Astrocyte of the cerebellum (primary cell): ENCODE results near the gene TMA7B.
A peak's percentile ranks its signal among the peaks of the same experiment; 100 is the strongest.

Experiments used
- DNase-seq: peaks from one replicate; pipeline ENCODE4 v3.0.0-alpha.2; 2011; ENCODE audit warnings: low read depth
- H3K4me3 ChIP-seq: 2 replicates; pipeline ENCODE4 v1.5.1; 2011; ENCODE audit warnings: mild to moderate bottlenecking, low read depth, low read length, moderate library complexity
- CTCF ChIP-seq: IDR thresholded peaks from 2 replicates; pipeline ENCODE4 v1.5.1; 2012; ENCODE audit warnings: low read length, low read depth, moderate library complexity, mild to moderate bottlenecking; ENCODE audit errors: missing control alignments
- in situ Hi-C: cut with HindIII; loops from 2 replicates; pipeline ENCODE4 v1.10.0; 2017; ENCODE audit warnings: low sequenced_read_pairs

TMA7B gene

DNA sequence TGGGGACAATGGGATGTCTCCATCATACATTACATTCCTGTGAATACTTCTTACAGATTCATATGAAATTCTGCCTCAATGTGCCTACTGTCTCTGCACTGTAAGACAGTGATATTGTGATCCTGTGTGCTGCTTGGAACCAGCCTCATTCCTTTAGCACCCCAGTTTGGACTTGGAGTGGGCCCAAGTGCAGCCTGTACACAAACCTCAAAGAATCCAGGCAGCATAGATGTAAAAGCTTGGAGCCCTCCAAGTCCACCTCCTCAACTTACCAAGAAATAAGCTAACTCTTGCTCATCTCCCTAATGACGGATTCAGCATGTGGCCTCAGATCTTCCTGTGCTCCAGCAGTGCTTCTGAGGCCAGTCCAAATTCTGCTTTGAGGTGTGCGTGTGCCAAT, 34.9 kb upstream of the TMA7B start:
- in situ Hi-C loops: no loop called here

DNA sequence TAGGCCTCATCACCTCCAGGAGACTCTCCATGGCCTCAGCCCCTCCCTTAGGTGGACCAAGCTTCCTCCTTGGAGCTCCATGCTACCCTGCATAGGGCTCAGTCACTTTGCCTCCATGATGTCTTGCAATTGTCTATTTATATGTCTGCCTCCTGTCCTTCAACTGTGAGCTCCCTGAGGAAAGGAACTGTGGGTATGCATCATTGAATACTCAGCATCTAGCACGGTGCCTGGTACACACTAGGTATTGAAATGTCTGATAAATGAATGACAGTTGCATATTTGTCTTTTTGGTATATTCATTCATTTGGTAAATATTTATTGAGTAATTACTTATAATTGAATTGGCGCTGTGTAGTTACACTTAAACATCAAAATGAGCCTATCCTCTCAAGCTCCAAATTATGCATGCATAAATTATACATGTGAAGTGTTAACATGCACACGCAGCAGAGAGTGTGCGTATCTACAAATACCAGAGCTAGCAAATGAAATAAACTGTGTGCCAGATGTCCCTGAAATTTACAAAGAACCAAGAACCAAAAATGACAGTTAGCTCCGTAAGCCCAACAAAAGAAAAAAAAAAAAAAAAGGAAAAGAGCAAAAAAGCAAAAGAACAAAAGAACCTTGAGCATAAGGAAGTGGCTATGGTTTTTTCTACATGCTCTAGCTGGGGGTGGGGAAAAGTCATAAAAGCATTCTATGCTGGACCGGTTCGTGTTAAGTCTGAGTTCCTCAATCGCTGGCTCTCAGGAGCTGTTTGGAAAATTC, 34.1 kb upstream of the TMA7B start:
- in situ Hi-C loops: no loop called here
- no peak for TF ChIP-seq CTCF
- DNase-seq: no peak
- no peak overlapping the region for H3K4me3 ChIP-seq

More for the DNA sequence above, 34.9 kb upstream of the TMA7B start:
- no peak for DNase-seq
- H3K4me3 ChIP-seq: no peak overlapping the region
- TF ChIP-seq CTCF: no peak

DNA sequence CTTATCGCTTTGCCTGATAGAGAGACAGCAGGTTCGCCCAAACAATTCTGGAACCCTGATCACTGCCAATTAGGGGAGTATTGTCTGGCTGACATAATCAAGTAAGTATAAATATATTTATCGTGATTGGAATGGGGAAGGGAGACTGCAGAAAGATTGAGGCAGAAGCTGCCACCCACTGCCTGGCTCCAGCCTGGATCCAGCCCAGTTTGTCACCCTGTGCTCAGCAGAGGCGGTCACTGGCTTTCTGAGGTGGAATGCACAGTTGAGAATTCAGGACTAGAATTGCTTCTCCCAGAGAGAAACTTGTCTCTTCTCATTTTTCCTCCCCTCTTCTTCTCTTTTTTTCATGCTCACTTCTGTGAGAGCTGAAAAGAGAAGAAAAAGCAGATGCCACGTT, 33.4 kb upstream of the TMA7B start:
- H3K4me3 ChIP-seq: no peak overlapping the region
- in situ Hi-C loops: no loop called here
- DNase-seq: no peak
- no peak for TF ChIP-seq CTCF

GRCh38 chr22:39927544-39927943, 32.7 kb upstream of the TMA7B start:
- peak; percentile 22 for TF ChIP-seq CTCF
- H3K4me3 ChIP-seq: no peak overlapping the region
- in situ Hi-C loops: no loop called here
- no peak for DNase-seq

GRCh38 chr22:39928536-39929520, 31.4 kb upstream of the TMA7B start:
- no peak for DNase-seq
- in situ Hi-C loops: no loop called here
- no peak for TF ChIP-seq CTCF
- H3K4me3 ChIP-seq: no peak overlapping the region

DNA sequence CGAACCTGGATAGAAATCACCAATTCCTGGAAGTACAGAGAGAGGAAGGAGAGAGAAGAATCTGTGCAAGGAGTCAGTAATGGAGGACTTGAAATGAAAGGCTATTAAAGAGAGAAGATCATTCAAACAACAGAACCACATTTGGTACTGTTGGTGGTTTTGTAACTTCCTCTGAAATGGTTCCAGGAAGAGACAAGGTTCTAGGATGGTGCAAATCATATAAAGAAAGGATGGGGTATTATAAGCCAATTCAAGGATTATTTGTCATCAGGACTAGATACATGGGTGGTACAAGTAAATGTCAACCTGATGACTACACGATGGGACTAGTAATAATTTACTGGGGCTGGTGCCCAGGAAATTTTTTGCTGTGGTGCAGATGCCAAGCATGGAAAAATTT, 28.9 kb upstream of the TMA7B start:
- no peak for TF ChIP-seq CTCF
- DNase-seq: no peak
- in situ Hi-C loops: loop anchor here (5.0 kb wide), 1 partner anchor 91 kb away; no protein-coding TSS in a partner anchor
- no peak overlapping the region for H3K4me3 ChIP-seq
